GM12878 (cell line): ENCODE measurements around the gene GNAQ. TPM values are rescaled to one million over a fixed set of nuclear protein-coding genes. Genes with fewer than 3 reads are reported as not detected.

ENCODE experiments used
- ATAC-seq: fragments of 200-7000 bp; cut with Tn5 transposase; 3 replicates; pipeline ENCODE4 v1.9.1; 2020; ENCODE audit warnings: mild to moderate bottlenecking, moderate library complexity
- BruUV-seq: library from RNA; stranded (reverse); fragments of 400-500 nt; replicated peaks from 2 replicates; lab custom pipeline; 2021; lab: Mats Ljungman, UMichigan
- CTCF ChIA-PET: fragments of 300-600 bp; sonication (Branson Sonifier 250); formaldehyde crosslinking; extraction: SDS; loops from one replicate; lab custom pipeline; 2021; ENCODE audit warnings: inconsistent platforms; lab: Yijun Ruan, JAX
- POLR2A ChIA-PET: fragments of 350-600 bp; formaldehyde crosslinking; extraction: SDS; loops from one replicate; lab custom pipeline; 2021; ENCODE audit warnings: inconsistent platforms; lab: Charles Lee
- RAD21 ChIA-PET: fragments of 300-600 bp; sonication (Branson Sonifier 250); formaldehyde crosslinking; loops from one replicate; lab custom pipeline; 2023; ENCODE audit warnings: antibody characterized with exemption; ENCODE audit not compliant: unreplicated experiment; lab: Charles Lee
- SMC1A ChIA-PET: fragments of 300-600 bp; sonication (Branson Sonifier 250); formaldehyde crosslinking; loops from one replicate; lab custom pipeline; 2023; ENCODE audit not compliant: unreplicated experiment, uncharacterized antibody; lab: Charles Lee
- DNase-seq: peaks from one replicate; pipeline ENCODE4 v3.0.0-alpha.2; 2011; ENCODE audit warnings: low read depth, low spot score
- FAIRE-seq: peaks from 3 replicates; lab custom pipeline; 2011; peaks lifted over from hg19 to GRCh38; lab: Jason Lieb, UNC
- H2AFZ ChIP-seq: 2 replicates; pipeline ENCODE4 v1.6.0; 2011; ENCODE audit warnings: low read depth, low read length, control low read depth; ENCODE audit not compliant: control insufficient read depth
- H3K27ac ChIP-seq: 2 replicates; pipeline ENCODE4 v1.5.1; 2011; ENCODE audit warnings: control low read depth; ENCODE audit not compliant: control insufficient read depth, insufficient read depth
- H3K27me3 ChIP-seq, 2 experiments: replicated peaks in 1 of 2; 2 replicates each; pipeline versions ENCODE4 v1.6.0 to v1.6.1; 2011; ENCODE audit warnings: low read length in 1 of 2; ENCODE audit not compliant: control insufficient read depth in 2 of 2, insufficient read depth in 2 of 2
- H3K36me3 ChIP-seq, 2 experiments: 2 replicates each; pipeline ENCODE4 v1.5.1; 2011; ENCODE audit warnings: low read length in 1 of 2; ENCODE audit not compliant: control insufficient read depth in 2 of 2, insufficient read depth in 2 of 2
- H3K4me1 ChIP-seq: 2 replicates; pipeline ENCODE4 v1.6.1; 2011; ENCODE audit warnings: mild to moderate bottlenecking, low read length, moderate library complexity, mixed read lengths; ENCODE audit not compliant: control insufficient read depth, insufficient read depth
- H3K4me2 ChIP-seq: 2 replicates; pipeline ENCODE4 v1.6.0; 2011; ENCODE audit warnings: control low read depth; ENCODE audit not compliant: control insufficient read depth, insufficient read depth
- H3K4me3 ChIP-seq: fragments of 200-600 bp; sonication (generic); 2 replicates; pipeline ENCODE4 v1.5.1; 2016
- H3K79me2 ChIP-seq: 2 replicates; pipeline ENCODE4 v1.6.0; 2011; ENCODE audit warnings: low read length; ENCODE audit not compliant: control insufficient read depth, insufficient read depth
- H3K9ac ChIP-seq: 2 replicates; pipeline ENCODE4 v1.8.0; 2011; ENCODE audit warnings: low read length, control low read depth, mixed read lengths; ENCODE audit not compliant: control insufficient read depth, insufficient read depth
- H3K9me3 ChIP-seq: replicated peaks from 3 replicates; pipeline ENCODE4 v1.5.1; 2011; ENCODE audit warnings: mild to moderate bottlenecking, low read length; ENCODE audit not compliant: control insufficient read depth, insufficient read depth
- H4K20me1 ChIP-seq: 2 replicates; pipeline ENCODE4 v1.6.0; 2011; ENCODE audit not compliant: control insufficient read depth, insufficient read depth
- BCLAF1 ChIP-seq: fragments of 450-650 bp; IDR thresholded peaks from 2 replicates; pipeline ENCODE4 v1.6.1; 2017; ENCODE audit warnings: antibody characterized with exemption, mild to moderate bottlenecking, moderate library complexity
- HDGF ChIP-seq: fragments of 450-650 bp; IDR thresholded peaks from 2 replicates; pipeline ENCODE4 v1.6.1; 2016; ENCODE audit warnings: antibody characterized with exemption
- KDM1A ChIP-seq: fragments of 200-600 bp; sonication (generic); IDR thresholded peaks from 2 replicates; pipeline ENCODE4 v1.6.1; 2016; ENCODE audit warnings: borderline replicate concordance
- MTA2 ChIP-seq: fragments of 450-650 bp; IDR thresholded peaks from 2 replicates; pipeline ENCODE4 v1.6.1; 2016; ENCODE audit warnings: low read depth, mild to moderate bottlenecking, moderate library complexity
- NBN ChIP-seq: fragments of 450-650 bp; IDR thresholded peaks from 2 replicates; pipeline ENCODE4 v1.6.1; 2016
- PRDM15 ChIP-seq: fragments of 450-650 bp; formaldehyde crosslinking; IDR thresholded peaks from 2 replicates; pipeline ENCODE4 v1.4.0; 2020; ENCODE audit warnings: mild to moderate bottlenecking, moderate library complexity
- RELB ChIP-seq: fragments of 450-650 bp; IDR thresholded peaks from 2 replicates; pipeline ENCODE4 v1.6.1; 2017; ENCODE audit warnings: low read depth, mild to moderate bottlenecking, moderate library complexity
- SKIL ChIP-seq: fragments of 450-650 bp; IDR thresholded peaks from 2 replicates; pipeline ENCODE4 v1.6.1; 2017; ENCODE audit warnings: mild to moderate bottlenecking, low read depth, inconsistent platforms; ENCODE audit not compliant: poor library complexity, severe bottlenecking
- WGBS: methylation state at CpG from one replicate; pipeline ENCODE4 v1.1.6; 2016; ENCODE audit warnings: low lambda C conversion rate; ENCODE audit not compliant: insufficient replicate concordance, insufficient coverage; ENCODE audit errors: missing lambda C conversion rate; 5-methylcytosine and 5-hydroxymethylcytosine counted together
- in situ Hi-C: fragments of 300-500 bp; cut with MboI; formaldehyde crosslinking; loops from 9 replicates; pipeline ENCODE4 v1.14.3; 2018; ENCODE audit warnings: mixed read lengths
- intact Hi-C: fragments of 100-400 bp; cut with micrococcal nuclease; formaldehyde crosslinking; loops from one replicate; pipeline ENCODE4 v1.14.2; 2022; ENCODE audit not compliant: unreplicated experiment
- polyA plus RNA-seq, 11 experiments: library from polyadenylated mRNA; depleted of rRNA in 4 of 11; unstranded in 6 of 11; stranded (reverse) in 5 of 11; fragments of >200 nt; fragmentation: Nextera tagmentation in 4 of 11; fragmentation: Illumina TruSeq in 1 of 11; extraction: Ambion mirVana in 4 of 11; extraction: Trizol in 1 of 11; gene quantifications; 1 replicate in 1 of 11; 2 replicates in 10 of 11; pipeline versions ENCODE4 v1.2.1 to v1.2.3, GENCODE V29; 2011 to 2016; ENCODE audit warnings: inconsistent platforms in 2 of 11, missing spikeins in 2 of 11, low read depth in 1 of 11
- total RNA-seq, 4 experiments: library from RNA; depleted of rRNA in 3 of 4; stranded (reverse); fragments of >200 nt in 3 of 4; fragmentation: Illumina TruSeq in 1 of 4; extraction: Trizol in 1 of 4; gene quantifications; 2 replicates each; pipeline versions ENCODE4 v1.2.1 to v1.2.3, GENCODE V29; 2013 to 2021

Gene GNAQ
- total and polyA plus RNA-seq, 10 of the 15 experiments (the other 5 are each of a cell fraction or from before 2014, with no cell fraction given), result 0.15 to 47.2 (median 0.49) TPM

GRCh38 chr9:77935211-77935610 lies 96.4 kb downstream of the GNAQ start (continued):
- TF ChIP-seq BCLAF1, result no peak
- TF ChIP-seq RELB, result no peak
- TF ChIP-seq SKIL, result no peak

- in situ Hi-C loops (no loop called here), intact Hi-C loops (no loop called here)
- Histone ChIP-seq H3K4me3 (no peak overlapping the region), H4K20me1 (no peaks in the 10 kb centered on the region), H3K27me3 (no peaks in the 10 kb centered on the region; a peak in 1 of 4 replicates), H3K4me1 (no peaks in the 10 kb centered on the region), H3K27ac (no peak overlapping the region), H3K9ac (no peak overlapping the region), H3K4me2 (no peak overlapping the region), H2AFZ (no peak overlapping the region), H3K79me2 (no peaks in the 10 kb centered on the region), H3K36me3 (no peaks in the 10 kb centered on the region), H3K9me3 (no peaks in the 10 kb centered on the region)
- no peak for TF ChIP-seq NBN
- no peak for TF ChIP-seq PRDM15 (CRISPR knock-in tag)
- no peak for TF ChIP-seq MTA2
- TF ChIP-seq HDGF, result no peak
- TF ChIP-seq KDM1A, result no peak
- no peak for FAIRE-seq
- ChIA-PET CTCF (no interaction called here), SMC1A (interaction anchor here (1.4 to 2.7 kb wide), 2 partner anchors 16 to 19 kb away, joined by 3 to 8 read pairs; no protein-coding TSS in a partner anchor), POLR2A (interaction anchor here (0.6 kb wide), 1 partner anchor 116 kb away, joined by 3 read pairs; no protein-coding TSS in a partner anchor), RAD21 (interaction anchor here (1.6 kb wide), 1 partner anchor 16 kb away, joined by 5 read pairs; no protein-coding TSS in a partner anchor)
- WGBS, result 32% methylated on average over 8 of the region's 8 CpGs
- no peak for DNase-seq
- BruUV-seq, result no TSS peak
- ATAC-seq, result no peak
Measured at GRCh38 chr9:77933976-77934375, 97.6 kb downstream of the GNAQ start.
